ENCODE measurements around the gene SLC16A12.
"Not testable (repeated sequence)": the region's sequence is repeated elsewhere in the genome, so short reads cannot be mapped to it uniquely, and the experiment has no call there.

SLC16A12 gene

DNA sequence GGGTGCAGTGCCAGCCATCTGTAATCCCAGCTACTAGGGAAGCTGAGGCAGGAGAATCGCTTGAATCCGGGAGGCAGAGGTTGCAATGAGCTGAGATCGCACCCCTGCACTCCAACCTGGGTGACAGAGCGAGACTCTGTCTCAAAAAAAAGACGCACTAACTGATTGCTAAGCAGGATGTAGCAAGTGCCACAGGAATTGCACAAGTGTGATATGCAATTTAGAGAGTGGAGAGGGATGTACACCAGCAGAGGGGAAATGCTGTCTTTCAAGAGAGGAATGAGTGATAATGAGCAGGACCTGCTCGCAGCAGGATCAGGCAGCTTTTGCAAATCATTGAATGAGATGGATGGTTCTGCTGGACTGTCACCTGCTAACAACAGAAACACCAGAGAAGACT lies 13.3 kb upstream of the SLC16A12 start:
- no peak for DNase-seq (ENCODE audit: low spot score)

DNA sequence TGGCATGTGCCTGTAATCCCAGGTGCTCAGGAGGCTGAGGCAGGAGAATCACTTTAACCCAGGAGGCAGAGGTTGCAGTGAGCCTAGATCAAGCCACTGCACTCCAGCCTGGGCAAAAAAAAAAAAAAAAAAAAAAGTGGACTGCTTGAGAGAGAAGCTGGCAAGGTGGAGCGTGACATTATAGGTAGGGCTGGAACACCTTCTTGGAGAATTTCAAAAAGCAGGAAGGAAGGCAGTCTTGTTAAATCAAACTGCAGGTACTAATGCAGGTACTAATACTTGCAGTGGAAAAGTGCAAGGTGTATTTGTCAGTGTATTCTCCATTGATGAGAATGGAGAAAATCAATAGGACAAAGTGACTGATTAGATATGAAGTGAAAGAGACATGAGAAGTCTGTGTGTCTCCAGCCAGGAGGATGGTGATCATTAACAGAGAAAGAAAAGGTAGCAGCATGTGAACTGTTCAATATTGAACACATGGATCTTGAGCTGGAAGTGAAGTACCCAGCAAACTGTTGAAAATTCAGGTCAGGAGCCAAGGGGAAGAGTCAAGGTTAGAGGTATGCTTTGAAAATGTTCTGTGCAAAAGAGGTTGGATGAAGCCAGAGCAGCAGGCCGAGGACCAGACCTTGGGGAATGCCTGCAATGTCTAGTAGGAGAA lies 12.6 kb upstream of the SLC16A12 start:
- no peak for DNase-seq (ENCODE audit: low spot score)

DNA sequence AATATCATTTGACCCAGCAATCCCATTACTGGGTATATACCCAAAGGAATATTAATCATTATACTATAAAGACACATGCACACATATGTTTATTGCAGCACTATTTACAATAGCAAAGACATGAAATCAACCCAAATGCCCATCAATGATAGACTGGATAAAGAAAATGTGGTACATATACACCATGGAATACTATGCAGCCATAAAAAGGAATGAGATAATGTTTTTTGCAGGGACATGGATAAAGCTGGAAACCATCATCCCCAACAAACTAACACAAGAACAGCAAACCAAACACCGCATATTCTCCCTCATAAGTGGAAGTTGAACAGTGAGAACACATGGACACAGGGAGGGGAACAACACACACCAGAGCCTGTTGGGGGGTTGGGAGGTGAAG lies 11.3 kb upstream of the SLC16A12 start:
- DNase-seq (ENCODE audit: low spot score), result not testable (repeated sequence)

DNA sequence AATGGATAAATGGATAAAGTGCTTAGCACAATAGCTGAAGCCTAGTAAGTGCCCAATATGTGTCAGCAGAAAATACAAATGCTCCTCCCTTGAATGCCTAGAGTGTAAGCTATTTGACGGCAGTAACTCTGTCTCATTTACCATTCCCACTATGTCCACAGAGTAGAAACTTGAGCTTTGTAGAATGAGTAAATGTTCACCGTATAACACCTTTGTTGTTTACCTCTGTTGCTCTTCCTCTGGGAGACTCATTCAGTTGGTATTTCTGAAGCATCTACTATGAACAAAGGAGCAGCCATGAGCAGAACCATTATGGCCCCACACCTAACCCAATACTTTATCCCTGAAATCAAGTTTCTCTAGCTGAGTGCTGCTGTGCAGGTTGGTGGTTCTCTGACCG lies 8.4 kb upstream of the SLC16A12 start:
- DNase-seq (ENCODE audit: low spot score), result no peak

DNA sequence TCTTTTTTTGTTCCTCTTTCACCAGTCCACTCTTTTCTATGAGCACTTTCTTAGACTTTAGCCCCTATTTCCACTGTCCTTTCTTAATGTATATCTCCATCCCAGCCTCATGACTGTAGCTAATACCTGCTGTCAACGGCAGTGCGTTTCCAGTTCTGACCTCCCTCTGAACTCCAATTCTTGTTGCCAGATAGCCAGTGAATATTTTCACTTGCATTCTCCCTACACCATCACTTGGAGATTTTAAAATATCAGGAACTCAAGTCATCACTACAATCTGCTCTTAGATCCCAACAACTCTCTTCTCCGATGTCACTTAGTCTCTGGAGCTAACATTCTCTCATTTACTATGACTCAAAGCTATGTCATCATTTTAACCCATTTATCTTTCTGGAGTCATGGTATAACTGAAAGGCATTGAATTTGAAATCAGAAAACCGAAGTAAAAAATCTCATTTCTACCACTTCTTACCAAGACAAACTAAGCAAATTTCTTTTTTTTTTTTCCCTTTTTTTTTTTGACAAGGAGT lies 5.1 kb upstream of the SLC16A12 start:
- DNase-seq (ENCODE audit: low spot score), result no peak

DNA sequence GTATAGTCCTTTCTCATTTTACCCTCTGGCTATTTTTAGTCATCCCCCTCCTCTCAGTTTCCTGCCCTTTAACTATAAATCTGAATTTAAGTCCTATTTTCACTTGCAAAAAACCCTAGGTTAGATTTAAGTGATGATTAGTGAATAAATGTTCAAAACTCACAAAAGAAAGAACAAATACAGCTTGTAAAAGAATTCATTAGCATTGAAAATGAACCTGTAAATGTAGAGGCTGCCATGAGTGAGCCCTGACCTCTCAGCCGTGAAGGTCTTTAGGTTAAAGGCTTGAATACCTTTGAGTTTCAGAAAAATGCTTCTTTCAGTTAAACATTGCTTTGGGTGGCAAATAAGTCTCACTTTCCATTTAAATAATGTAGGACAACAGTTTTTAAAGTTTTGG lies 2.0 kb upstream of the SLC16A12 start:
- no peak for DNase-seq (ENCODE audit: low spot score)

DNA sequence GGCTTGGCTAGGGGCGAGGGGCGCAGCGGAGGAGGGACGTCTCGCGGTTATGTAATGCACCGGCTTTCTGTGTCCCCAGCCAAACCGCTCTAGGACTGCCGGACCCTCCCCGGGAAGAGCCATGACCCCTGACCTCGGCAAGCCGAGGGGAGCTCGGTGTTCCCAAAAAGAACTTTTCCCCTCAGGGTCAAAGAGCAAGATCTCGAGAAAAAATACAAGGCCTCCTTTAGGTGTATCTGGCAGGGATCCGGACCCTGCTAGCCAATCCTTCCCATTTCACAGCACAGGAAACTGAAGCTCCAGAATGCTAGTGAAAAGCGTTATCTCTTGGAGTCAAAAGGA lies 590 bp upstream of the SLC16A12 start:
- DNase-seq (ENCODE audit: low spot score), result no peak

DNA sequence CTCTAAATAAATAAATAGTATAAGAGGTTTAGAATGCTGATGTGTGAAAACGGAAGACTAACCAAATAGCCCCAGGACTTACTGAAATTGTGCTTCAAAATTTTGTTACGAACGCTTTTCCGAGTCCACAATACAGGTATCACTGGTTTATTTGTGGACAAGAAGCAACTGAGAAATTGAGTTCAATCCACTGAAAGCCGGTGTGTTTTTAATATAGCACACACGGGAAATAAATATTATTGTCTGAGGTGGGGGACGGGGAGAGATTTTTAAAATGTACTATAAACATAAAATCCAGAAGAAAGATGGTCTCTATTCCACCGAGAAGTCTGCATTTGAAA lies 598 bp downstream of the SLC16A12 start:
- DNase-seq (ENCODE audit: low spot score), result no peak

DNA sequence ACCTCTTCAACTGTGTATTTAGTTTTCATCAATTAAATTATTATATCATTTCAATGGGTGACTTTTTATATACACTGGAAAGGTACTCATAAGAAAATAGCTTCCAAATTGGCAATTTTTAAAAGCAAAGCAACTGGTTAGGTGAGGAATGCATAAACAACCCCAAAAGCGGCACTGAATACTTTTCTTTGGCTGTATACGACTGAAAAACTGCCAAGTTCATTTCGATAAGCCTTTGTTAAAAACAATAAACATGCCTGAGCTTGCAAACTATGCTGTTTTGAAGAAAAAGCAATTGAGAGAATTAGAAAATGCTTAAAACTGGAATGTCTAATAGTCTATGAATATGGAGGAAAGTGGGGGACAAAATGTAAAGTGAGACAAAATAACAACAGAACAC lies 2.9 kb downstream of the SLC16A12 start:
- DNase-seq (ENCODE audit: low spot score), result no peak

DNA sequence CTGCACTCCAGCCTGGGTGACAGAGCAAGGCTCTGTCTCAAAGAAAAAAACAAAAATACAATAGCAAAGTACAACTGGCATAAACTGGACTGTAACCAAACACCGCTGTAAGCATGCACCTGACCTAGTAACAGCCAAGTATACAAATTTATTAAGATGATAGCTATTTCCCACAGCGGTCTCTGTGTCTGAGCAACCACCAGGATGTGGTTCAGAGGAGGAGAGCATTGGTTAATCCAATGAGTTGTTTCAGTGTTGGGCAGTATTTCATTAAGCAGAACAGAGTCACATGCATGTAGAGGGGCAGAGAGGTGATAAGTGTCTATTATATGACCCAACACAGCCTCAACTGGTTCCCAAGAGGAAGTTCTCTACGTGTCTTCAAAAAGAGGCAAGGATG lies 4.0 kb downstream of the SLC16A12 start:
- DNase-seq (ENCODE audit: low spot score), result no peak

DNA sequence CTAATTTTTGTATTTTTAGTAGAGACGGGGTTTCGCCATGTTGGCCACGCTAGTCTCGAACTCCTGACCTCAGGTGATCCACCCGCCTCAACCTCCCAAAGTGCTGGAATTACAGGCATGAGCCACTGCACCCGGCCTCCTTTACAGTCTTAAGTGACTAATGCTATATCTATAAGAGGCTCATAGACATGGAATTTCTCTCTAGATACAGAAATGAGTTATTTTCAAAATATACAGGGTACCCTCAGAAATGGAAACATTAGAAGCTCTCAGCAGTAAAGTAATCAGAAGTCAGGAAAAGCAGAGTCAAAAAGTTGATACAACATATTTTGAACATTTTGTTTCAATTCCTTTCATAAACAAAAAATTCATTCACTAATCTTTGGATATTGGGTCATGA lies 5.7 kb downstream of the SLC16A12 start:
- not testable (repeated sequence) for DNase-seq (ENCODE audit: low spot score)

DNA sequence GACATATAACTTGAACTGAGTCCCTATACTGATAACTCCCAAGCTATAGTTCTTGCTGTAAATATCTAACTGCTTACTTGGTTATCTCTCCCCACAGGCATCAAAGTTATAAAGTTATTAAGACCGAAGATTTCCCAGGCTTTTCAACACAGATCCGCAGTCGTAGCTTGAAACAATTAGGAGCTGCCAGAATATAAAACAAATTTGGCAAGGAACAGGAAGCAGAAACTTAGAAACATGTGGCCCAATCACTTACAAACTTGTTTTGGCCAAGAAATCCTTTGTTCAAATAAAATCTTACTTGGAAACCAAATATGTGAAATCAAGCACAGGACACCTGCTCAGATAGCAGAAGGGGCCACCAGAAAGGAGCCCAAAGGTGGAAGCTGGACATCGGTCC lies 9.0 kb downstream of the SLC16A12 start:
- DNase-seq (ENCODE audit: low spot score), result no peak

DNA sequence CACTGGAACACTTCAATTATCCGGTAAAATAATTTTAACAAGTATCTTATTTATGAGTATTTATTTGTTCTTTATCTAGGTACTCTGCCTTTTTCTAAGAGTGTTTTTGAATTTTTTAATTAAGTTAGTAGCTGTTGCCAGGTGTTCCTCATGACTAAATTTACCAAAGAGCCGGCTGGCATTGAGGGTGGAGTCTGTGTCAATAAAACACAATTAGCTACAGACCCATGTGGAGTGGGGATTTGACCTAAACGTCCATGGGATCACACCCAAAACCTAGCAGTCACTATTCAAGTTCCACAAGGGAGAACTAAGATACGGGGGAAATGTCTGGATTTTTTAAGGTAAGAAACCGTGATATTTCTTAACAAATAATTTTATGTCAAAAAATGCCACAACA lies 9.8 kb downstream of the SLC16A12 start:
- DNase-seq (ENCODE audit: low spot score), result no peak

DNA sequence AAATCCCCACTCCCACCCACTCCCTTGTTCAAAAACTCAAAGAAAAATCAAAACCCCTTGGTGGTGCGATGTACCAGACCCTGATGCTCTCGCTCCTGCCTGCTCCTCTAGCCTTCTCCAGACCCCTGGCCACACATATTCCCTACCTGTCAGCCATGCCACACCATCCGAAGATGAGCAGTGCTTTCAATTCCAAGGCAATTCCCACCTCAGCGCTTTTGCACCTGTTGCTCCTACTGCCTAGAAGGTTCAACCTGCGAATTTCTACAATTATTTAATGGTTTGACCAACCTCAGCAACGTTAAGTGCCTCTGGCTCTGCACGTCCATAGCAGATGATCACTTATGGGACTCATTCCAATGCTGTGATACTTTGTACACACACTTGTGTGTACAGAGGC lies 11.1 kb downstream of the SLC16A12 start:
- no peak for DNase-seq (ENCODE audit: low spot score)

DNA sequence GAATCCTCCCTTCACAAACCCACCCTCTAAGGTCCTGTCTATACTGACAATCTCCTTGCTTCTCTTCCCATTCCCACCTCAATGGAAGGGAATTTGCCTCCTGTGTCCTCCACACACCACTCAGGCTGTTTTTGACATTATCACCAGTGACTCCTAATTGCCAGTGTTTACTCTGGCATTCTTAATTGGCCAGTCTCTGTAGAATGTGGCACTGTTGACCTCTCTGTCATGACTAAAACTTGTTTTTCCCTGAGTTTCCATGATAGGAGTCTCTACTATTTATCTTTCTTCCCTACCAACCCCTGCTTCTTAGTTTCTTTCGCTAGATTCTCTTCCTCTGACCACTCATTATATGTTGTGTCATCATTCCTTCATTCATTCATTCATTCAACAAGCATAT lies 12.1 kb downstream of the SLC16A12 start:
- DNase-seq (ENCODE audit: low spot score), result no peak

DNA sequence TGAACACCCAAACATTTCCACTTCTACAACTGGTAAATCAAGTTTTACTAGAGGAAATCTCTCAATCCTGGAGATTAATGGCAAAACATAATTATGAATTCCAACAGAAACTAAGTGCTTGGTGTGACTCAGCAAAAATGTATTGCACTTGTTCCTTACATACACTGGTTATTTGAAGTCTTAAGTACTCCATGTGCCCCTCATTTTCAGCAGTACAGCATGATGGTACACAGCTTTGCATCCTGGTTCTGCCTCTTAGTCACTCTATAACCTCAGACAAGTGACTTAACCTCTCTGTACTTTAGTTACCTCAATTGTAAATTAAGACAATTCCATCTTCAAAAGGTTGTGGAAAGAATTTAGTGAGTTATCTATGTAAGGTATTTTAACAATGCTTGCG lies 12.9 kb downstream of the SLC16A12 start:
- no peak for DNase-seq (ENCODE audit: low spot score)

DNA sequence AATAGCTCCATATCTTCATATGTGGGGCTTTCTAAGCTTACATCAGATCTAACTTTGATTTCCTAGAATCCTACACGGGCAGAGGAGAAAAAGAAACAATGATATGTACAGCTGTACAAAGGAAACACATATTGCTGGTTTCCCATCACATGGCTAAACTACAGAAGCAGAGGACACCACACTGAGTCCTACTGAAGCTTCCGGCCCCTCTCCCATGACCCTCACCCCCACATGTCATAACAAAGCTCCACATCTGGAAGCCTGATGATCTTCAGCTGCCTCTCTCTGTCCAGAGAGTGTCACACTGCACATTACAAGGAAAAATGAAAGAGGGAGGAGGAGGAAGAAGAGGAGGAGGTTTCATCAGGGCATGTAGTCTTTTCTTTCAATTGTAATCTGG lies 14.0 kb downstream of the SLC16A12 start:
- DNase-seq (ENCODE audit: low spot score), result no peak

DNA sequence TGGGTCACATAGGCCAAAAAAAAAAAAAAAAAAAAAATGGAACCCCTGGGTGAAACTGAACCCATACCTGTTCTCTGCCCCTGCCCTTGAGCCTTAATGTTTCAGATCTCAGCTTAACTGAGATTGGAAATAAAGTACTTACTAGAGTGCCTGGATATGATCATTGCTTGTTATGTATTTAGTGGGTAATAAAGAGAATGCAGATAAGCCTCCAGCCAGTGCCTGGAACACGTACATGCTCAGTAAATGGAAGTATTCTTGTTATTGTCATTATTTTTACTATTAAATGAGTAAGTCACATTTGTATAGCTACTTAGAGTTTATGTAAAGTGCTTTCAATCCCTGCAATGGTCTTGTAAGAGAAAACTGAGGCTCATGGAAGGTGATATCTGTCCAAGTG lies 14.7 kb downstream of the SLC16A12 start:
- no peak for DNase-seq (ENCODE audit: low spot score)

DNA sequence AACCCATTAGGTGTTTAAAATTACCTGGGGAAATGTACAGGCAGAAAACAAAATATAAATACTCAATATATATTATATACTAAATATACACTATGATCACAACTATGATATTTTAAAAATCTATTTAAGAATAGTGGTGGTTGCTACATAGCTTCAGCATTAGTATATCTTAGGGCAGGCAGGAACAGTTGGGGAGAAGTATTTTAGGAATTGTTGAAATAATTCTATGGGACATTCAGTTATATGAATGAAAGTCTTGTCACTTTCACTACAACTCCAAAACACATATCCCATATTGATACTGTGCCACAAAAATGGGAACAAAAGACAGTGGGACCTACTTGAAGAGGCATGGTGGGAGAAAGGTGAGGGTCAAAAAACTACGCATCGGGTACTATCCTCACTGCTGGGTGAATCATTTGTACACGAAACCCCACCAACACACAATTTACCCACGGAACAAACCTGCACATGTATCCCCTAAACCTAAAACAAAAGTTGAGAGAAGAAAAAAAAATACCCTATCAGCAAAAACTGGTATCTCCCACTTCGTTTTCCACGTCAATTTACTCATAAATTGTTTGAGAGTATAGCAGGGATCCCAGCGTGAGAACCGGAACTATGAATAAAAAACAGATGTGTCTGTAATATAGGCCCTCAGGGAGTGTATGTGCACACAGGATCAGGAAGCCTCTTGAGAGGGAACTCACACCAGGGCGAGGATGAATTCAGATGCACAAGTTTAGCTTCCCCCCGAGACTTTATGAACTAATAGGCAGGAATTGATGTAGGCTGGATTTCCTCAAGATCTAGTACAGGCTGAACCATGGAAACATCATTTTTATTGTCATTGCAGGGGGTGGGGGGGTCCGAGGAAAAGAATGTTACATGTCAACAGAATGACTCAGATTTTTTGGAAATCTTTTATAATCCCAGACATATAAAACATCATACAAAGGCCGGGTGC lies 16.2 kb downstream of the SLC16A12 start:
- no peak for DNase-seq (ENCODE audit: low spot score)

DNA sequence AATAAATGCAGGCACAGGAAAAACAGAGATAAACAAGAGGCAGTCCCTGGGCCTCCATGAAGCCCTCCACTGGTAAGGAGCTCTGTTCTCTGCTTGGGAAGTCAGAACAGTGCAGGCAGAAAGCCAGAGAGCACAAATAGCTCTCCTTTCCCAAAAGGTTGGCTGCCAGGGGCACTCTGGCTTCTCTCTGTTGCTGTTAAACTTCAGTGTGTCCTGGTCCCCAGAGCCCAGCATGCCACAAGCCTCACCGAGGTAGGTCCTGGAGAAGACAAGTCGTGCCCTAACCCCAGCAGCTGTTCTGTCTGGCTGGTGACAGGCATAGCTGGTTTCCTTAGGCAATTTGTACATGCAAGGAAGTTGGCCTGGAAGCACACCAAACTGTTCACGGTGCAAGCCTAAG lies 17.3 kb downstream of the SLC16A12 start:
- DNase-seq (ENCODE audit: low spot score), result no peak

DNA sequence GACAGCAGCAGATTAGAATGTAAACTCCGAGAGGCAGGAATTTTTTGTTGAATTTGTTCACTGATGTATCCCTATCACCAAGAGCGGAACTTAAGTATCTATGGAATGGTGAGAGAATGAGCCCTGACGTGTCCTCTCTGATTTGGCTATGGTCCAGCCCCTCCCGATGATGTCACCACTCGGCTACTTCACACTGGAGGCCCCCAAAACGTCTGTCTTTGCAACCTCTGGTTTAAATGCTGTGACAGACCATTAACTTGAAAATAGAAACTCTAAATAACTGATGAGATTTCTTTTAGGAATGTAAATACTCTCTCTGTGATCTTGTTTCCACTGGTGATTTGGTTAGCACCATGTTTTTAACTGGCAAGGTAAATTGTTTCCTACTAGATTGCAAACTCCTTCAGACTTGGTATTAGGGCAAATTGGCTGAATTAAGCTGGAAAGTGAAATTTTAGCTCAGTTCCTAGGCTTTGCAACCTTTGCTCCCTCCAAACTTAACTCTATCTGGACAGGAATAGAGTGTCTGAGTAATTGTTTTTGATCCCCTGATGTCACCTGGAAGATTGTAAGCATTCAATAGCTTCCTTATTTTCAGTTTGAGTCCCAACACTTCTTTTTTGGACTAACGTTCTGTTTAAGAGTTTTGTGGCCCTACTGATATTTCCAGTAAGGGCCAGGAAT lies 19.1 kb downstream of the SLC16A12 start:
- DNase-seq (ENCODE audit: low spot score), result no peak

DNA sequence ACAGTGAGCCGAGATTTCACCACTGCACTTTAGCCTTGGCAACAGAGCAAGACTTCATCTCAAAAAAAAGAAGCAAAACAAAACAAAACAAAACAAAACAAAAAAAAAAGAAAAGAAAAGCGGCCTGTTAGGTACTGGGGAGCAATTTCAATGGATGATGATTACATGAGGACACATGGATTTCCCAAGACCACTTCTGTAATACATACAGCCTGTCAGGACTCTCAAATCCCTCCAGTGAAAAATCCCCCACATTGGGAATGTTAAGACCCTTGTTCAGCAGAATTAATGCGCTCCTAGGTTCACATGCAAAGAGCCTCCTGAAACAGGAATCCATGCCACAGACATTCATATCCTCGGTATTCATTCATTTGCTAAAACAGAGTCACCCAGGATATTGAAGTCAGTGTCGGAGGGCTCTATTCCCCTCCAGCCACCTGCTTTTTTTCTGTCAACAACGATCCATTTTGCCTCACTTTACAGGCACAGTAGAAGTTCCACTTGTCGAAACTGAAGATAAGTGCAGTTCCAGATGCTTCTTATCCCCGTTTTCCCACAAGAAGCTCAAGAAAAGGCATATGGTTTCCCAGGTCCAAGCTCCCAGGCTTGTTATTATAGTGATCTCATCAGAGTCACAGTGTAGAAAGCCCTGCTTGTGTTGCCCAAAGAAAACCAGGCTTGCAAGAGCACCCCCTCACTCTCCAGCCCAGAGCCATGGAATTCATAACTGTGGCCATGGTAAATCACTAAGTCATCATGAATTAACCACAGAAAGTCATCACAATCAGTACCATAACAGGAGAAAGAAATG lies 20.2 kb downstream of the SLC16A12 start:
- no peak for DNase-seq (ENCODE audit: low spot score)
